Glutamatergic neuron (in vitro differentiated cells): ENCODE data around the gene TECRL. TPM values are rescaled to one million over a fixed set of nuclear protein-coding genes. Genes with fewer than 3 reads are reported as not detected.

Experiments used
- DNase-seq: peaks from one replicate; pipeline ENCODE4 v3.0.0; 2022
- H3K27ac Mint-ChIP-seq: one replicate; pipeline ENCODE4 v1.8.0; 2020; ENCODE audit warnings: mild to moderate bottlenecking, mixed read lengths, inconsistent platforms; ENCODE audit not compliant: unreplicated experiment
- H3K27me3 Mint-ChIP-seq: one replicate; pipeline ENCODE4 v1.8.0; 2020; ENCODE audit warnings: mild to moderate bottlenecking, moderate library complexity, mixed read lengths, inconsistent platforms; ENCODE audit not compliant: unreplicated experiment
- H3K36me3 Mint-ChIP-seq: one replicate; pipeline ENCODE4 v1.8.0; 2020; ENCODE audit warnings: mild to moderate bottlenecking, mixed read lengths, inconsistent platforms; ENCODE audit not compliant: unreplicated experiment
- H3K4me1 Mint-ChIP-seq: one replicate; pipeline ENCODE4 v1.8.0; 2020; ENCODE audit warnings: mild to moderate bottlenecking, low read depth, mixed read lengths, inconsistent platforms; ENCODE audit not compliant: unreplicated experiment
- H3K4me3 Mint-ChIP-seq: one replicate; pipeline ENCODE4 v1.8.0; 2020; ENCODE audit warnings: mild to moderate bottlenecking, mixed read lengths, inconsistent platforms; ENCODE audit not compliant: unreplicated experiment
- H3K9me3 Mint-ChIP-seq: one replicate; pipeline ENCODE4 v1.8.0; 2020; ENCODE audit warnings: mild to moderate bottlenecking, moderate library complexity, mixed read lengths, inconsistent platforms; ENCODE audit not compliant: unreplicated experiment
- total RNA-seq: library from RNA; stranded (reverse); fragmentation: NEBNext Ultra II Directional; extraction: Animal tissue kit (Norgen Biotek cat#: 25700); gene quantifications from one replicate; pipeline ENCODE4 v1.2.1, GENCODE V29; 2021; ENCODE audit not compliant: unreplicated experiment
- TF ChIP-seq, protein P1 (sequence below): fragments of 200-600 bp; sonication (generic); IDR thresholded peaks from one replicate; pipeline ENCODE4 v1.5.0; 2021; ENCODE audit not compliant: partially characterized antibody, unreplicated experiment

The TECRL gene
- total RNA-seq, 1 donor from 2014 or later: not detected

DNA sequence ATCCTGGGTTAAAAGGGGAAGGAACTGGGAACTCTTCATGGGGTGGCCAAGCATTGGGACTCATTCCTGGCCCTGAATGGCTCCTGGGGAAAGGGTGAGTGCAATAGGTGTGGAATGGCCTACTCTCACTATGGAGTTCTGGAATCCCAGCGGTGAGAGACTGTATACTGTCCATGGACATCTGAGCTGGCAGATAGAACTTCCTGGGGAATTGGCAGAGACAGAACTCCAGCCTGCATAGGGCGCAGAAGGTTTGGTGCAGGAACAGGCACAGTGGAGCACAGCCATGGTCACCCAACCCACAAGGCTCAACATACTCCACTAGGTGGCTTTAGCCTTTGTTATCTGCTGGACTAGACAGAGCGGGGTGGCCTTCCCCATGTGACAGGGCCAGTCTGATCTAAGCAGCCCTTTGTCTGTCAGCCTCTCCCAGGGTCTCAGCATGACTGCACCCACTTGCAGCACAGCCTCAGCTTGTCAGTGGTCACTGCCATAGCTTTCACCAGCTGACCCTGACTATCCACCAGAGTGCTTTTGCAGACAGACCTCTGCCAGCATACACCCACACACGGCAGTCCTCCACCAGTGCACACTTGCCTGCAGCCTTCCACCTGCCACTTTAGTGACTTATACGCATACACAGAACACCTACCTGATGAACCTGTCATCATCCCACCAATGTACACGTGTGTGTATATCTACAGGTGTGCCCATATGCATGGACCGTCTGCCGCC, 48.4 kb downstream of the TECRL start:
- Mint-ChIP-seq H3K9me3 (no peaks in the 10 kb centered on the region), H3K4me3 (no peak overlapping the region), H3K36me3 (no peaks in the 10 kb centered on the region), H3K27ac (no peak overlapping the region), H3K27me3 (no peaks in the 10 kb centered on the region), H3K4me1 (no peaks in the 10 kb centered on the region)
- no peak for DNase-seq
- TF ChIP-seq, protein P1, sequence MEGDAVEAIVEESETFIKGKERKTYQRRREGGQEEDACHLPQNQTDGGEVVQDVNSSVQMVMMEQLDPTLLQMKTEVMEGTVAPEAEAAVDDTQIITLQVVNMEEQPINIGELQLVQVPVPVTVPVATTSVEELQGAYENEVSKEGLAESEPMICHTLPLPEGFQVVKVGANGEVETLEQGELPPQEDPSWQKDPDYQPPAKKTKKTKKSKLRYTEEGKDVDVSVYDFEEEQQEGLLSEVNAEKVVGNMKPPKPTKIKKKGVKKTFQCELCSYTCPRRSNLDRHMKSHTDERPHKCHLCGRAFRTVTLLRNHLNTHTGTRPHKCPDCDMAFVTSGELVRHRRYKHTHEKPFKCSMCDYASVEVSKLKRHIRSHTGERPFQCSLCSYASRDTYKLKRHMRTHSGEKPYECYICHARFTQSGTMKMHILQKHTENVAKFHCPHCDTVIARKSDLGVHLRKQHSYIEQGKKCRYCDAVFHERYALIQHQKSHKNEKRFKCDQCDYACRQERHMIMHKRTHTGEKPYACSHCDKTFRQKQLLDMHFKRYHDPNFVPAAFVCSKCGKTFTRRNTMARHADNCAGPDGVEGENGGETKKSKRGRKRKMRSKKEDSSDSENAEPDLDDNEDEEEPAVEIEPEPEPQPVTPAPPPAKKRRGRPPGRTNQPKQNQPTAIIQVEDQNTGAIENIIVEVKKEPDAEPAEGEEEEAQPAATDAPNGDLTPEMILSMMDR: no peak

DNA sequence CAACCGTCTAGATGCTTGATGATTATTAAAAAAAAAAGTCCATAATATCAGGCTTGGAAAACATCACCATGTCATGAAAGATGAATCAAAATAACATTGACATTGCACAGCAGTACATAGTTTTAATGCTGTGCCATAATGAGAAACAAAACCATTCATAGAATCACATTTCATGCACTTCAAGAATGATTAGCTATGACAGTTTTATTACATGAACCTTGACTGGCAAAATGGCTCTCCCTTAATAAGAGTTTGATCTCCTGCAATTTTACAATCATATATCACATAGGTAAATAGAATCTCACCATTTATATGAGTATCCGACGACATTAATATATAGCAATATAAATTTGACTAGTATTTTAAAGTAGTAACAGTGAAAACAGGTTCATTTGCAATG, 49.8 kb downstream of the TECRL start:
- no peak overlapping the region for H3K27ac Mint-ChIP-seq
- no peaks in the 10 kb centered on the region for H3K36me3 Mint-ChIP-seq
- no peaks in the 10 kb centered on the region for H3K27me3 Mint-ChIP-seq
- no peaks in the 10 kb centered on the region for H3K9me3 Mint-ChIP-seq
- no peak for DNase-seq
- no peak overlapping the region for H3K4me3 Mint-ChIP-seq
- TF ChIP-seq, protein P1: no peak
- no peaks in the 10 kb centered on the region for H3K4me1 Mint-ChIP-seq

DNA sequence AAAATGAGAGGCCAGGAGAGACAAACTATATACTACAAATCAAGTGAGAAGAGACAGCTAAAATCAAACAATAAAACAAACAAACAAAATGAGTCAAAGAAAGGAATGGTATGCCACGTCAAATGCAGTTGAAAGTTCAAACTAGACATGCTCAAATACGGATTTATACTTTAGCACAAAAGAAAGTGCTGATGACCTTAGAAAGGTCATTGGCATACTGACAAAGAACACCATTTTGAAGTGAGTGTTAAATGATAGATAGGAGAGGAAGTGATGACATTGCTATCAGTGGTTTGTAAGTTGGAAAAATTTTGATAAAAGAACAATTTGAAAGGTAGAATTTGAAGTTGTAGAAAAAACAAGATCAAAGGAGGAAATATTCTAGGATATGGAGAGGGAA, 55.3 kb downstream of the TECRL start:
- Mint-ChIP-seq H3K27me3 (no peaks in the 10 kb centered on the region), H3K4me3 (no peak overlapping the region), H3K4me1 (no peaks in the 10 kb centered on the region), H3K9me3 (no peaks in the 10 kb centered on the region), H3K36me3 (no peaks in the 10 kb centered on the region), H3K27ac (no peak overlapping the region)
- DNase-seq: no peak
- TF ChIP-seq, protein P1: no peak

DNA sequence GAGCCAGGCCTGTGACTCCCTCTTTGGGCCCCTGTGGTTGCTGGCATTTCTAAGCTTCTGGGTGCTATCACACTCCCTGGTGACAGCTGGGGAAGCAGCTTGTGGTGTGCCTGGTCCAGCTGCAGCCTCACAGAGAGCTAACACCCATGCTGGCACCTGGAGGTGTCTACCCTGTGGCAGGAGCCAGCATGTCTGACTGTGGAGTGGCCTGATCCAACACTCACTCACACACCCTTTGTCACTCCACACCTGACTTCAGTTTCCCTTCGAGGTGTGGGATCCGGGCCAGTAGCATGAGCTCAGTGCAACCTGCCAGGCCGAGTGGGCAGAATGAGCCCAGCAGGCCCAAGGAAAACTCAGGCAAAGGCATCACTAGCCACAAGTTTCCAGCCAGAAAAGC, 67.5 kb downstream of the TECRL start:
- TF ChIP-seq, protein P1: no peak
- Mint-ChIP-seq H3K9me3 (no peaks in the 10 kb centered on the region), H3K27ac (no peak overlapping the region), H3K4me1 (no peaks in the 10 kb centered on the region), H3K4me3 (no peak overlapping the region), H3K36me3 (no peaks in the 10 kb centered on the region), H3K27me3 (no peaks in the 10 kb centered on the region)
- peak; percentile 16 for DNase-seq

DNA sequence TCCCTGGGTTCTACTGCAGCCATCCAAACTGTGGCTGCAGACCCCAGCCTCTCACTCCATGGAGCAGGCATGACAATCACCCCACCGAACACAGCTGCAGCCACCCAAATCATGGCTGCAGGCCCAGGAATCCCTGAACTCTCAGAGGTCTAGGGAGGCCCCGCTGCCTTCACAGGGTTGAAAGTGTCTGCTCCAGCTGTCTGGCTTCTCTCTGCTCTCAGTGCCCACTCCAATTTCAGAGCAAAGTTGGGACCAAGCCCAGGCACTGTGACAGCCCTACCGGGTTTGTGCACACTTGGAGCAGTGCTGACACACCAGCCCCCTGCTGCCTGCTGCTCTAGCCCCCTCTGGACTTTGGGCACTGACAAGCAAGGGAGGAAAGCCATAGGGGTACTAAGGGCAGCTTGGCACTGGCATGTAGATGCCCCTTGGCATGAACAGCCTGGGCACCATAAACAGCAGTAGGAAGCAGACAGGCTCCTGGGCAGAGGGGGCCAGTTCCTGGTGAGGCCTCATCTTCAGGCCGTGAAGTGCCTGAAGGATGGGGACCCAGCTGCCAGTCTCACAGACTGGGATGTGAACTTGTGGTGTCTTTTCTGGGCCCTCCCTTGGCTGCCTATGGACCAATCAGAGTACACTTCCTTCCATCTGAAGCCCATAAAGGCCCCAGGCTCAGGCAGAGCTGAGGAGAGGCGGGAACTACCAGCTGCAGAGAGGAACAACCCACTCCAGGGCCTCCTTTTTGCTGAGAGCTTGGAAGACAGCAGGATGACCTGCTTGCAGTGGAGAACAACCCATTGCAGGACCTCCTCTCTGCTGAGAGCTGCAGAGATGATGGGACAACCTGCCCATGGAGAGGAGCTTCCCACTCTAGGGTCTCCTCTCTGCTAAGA, 68.8 kb downstream of the TECRL start:
- Mint-ChIP-seq H3K9me3 (no peaks in the 10 kb centered on the region), H3K36me3 (no peaks in the 10 kb centered on the region)

More for the DNA sequence above, 68.8 kb downstream of the TECRL start:
- Mint-ChIP-seq H3K27me3 (no peaks in the 10 kb centered on the region), H3K4me1 (no peaks in the 10 kb centered on the region), H3K4me3 (no peak overlapping the region), H3K27ac (no peak overlapping the region)
- no peak for DNase-seq
- TF ChIP-seq, protein P1: no peak
